Measurements from ENCODE around the gene SLC38A10. TPM values are rescaled to one million over a fixed set of nuclear protein-coding genes. Genes with fewer than 3 reads are reported as not detected.

SLC38A10 gene
- total RNA-seq, 1 experiment from 2014 or later: 20.8 TPM

DNA sequence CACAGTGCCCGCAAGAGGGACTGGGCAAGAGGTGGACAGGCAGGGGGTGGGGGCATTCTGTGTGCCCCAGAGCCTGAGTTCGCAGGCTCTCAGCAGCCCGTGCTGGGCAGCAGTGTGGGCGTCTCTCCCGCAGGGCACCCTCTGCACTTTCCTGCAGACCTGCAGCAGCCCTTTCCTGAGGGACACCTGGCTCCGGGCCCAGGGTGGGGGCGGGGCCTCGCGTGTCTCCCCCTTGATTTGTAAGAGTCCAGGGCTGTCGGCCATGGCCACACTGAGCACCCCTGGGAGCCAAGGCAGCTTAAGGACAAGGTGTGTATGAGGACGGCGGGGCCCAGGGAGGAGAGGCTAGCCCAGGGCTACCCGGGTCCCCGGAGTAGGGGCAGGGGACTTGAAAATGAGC is 33.4 kb upstream of the SLC38A10 start:
- no peaks in the 10 kb centered on the region for H3K79me2 ChIP-seq (ENCODE audit: low read length)
- no peaks in the 10 kb centered on the region for H3K36me3 ChIP-seq (ENCODE audit: insufficient read depth, low read length)
- H3K4me3 ChIP-seq (ENCODE audit: low read length): no peak overlapping the region
- no peaks in the 10 kb centered on the region for H3K27me3 ChIP-seq (ENCODE audit: low read length)
- no peak overlapping the region for H2AFZ ChIP-seq (ENCODE audit: low read length)
- H3K4me2 ChIP-seq (ENCODE audit: low read depth, low read length, poor library complexity, severe bottlenecking): no peak overlapping the region
- H3K9me2 ChIP-seq (replicated peaks; ENCODE audit: insufficient read depth, low read length): no peaks in the 10 kb centered on the region
- no peaks in the 10 kb centered on the region for H4K20me1 ChIP-seq (ENCODE audit: insufficient read depth, low read depth, low read length)
- no peak overlapping the region for H3K27ac ChIP-seq (ENCODE audit: low read length)
- H3K9ac ChIP-seq (ENCODE audit: low read length): no peak overlapping the region
- DNase-seq: no peak
- H3K4me1 ChIP-seq (ENCODE audit: low read length): no peaks in the 10 kb centered on the region
- H3K9me3 ChIP-seq (ENCODE audit: low read length): no peaks in the 10 kb centered on the region

DNA sequence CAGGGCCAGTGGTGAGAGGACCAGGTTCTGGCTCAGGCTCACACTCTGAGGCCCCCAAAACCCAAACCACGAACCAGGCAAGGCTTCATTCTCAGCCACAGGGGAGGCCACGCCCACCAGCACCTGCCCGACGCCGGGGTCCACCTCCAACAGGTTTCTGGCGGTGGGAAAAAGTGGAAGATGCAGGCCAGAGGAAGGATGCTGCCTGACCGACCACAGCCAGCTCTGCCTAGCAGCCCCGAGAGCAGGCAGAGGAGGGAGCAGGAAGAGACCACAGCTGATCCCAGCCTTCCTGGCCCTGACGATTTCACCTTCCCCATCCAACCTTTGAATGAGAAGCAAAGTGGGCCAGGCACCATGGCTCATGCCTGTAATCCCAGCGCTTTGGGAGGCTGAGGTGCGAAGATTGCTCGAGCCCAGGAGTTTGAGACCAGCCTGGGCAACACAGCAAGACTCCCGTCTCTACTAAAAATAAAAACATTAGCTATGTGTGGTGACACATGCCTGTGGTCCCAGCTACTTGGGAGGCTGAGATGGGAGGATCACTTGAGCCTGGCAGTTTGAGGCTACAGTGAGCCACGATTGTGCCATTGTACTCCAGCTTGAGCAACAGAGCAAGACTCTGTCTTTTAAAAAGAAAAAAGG is 30.7 kb upstream of the SLC38A10 start:
- Histone ChIP-seq H3K36me3 (ENCODE audit: insufficient read depth, low read length) (no peaks in the 10 kb centered on the region), H2AFZ (ENCODE audit: low read length) (no peak overlapping the region), H3K27ac (ENCODE audit: low read length) (no peak overlapping the region), H3K9me3 (ENCODE audit: low read length) (no peaks in the 10 kb centered on the region), H3K79me2 (ENCODE audit: low read length) (no peaks in the 10 kb centered on the region), H3K9ac (ENCODE audit: low read length) (no peak overlapping the region), H3K4me1 (ENCODE audit: low read length) (no peaks in the 10 kb centered on the region), H3K4me2 (ENCODE audit: low read depth, low read length, poor library complexity, severe bottlenecking) (no peak overlapping the region), H3K4me3 (ENCODE audit: low read length) (no peak overlapping the region), H3K9me2 (replicated peaks; ENCODE audit: insufficient read depth, low read length) (no peaks in the 10 kb centered on the region), H3K27me3 (ENCODE audit: low read length) (no peaks in the 10 kb centered on the region), H4K20me1 (ENCODE audit: insufficient read depth, low read depth, low read length) (no peaks in the 10 kb centered on the region)
- DNase-seq: no peak

DNA sequence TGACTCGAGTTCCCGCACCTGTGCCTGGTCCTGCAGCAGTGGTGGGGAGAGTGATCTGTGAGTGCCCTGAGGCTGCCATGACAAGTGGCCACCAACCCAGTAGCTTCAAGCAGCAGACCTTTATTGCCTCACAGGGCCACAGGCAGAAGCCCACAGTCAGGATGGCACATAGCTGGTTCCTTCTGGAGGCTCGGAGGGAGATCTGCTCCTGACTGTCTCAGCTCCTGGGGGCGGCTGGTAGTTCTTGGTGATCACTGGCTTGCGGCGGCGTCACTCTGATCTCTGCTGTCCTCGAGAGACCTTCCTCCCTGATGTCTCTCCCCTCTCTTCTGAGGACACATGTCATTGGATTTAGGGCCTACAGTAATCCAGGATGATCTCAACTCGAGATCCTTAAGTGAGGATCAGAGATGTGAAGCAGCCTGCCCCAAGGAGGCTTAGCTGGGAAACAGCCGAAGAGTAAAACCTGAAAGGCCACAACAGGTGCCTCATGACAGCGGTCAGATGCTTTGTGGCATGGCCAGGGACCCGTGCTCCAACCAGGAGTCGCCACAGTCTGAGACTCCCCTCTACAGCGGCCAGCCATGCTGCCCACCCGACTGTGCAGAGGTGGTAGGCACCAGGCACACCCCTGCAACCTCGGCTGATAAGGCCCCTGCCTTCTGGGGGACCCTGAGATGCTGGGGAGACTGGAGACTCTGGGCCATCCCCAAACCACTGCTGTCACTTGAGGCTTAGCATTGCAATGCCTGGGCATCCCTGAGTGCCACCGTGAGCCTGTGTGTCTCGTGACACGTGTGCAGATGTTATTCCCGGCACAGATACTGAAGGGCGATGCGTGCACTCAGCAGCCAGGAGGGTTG is 30.0 kb upstream of the SLC38A10 start:
- H3K9ac ChIP-seq (ENCODE audit: low read length): no peak overlapping the region
- no peaks in the 10 kb centered on the region for H4K20me1 ChIP-seq (ENCODE audit: insufficient read depth, low read depth, low read length)
- no peaks in the 10 kb centered on the region for H3K4me1 ChIP-seq (ENCODE audit: low read length)
- no peaks in the 10 kb centered on the region for H3K36me3 ChIP-seq (ENCODE audit: insufficient read depth, low read length)
- H3K27ac ChIP-seq (ENCODE audit: low read length): no peak overlapping the region
- no peaks in the 10 kb centered on the region for H3K79me2 ChIP-seq (ENCODE audit: low read length)
- no peaks in the 10 kb centered on the region for H3K9me3 ChIP-seq (ENCODE audit: low read length)
- H3K9me2 ChIP-seq (replicated peaks; ENCODE audit: insufficient read depth, low read length): no peaks in the 10 kb centered on the region
- H2AFZ ChIP-seq (ENCODE audit: low read length): no peak overlapping the region
- DNase-seq: no peak
- no peak overlapping the region for H3K4me2 ChIP-seq (ENCODE audit: low read depth, low read length, poor library complexity, severe bottlenecking)
- H3K4me3 ChIP-seq (ENCODE audit: low read length): no peak overlapping the region
- no peaks in the 10 kb centered on the region for H3K27me3 ChIP-seq (ENCODE audit: low read length)

DNA sequence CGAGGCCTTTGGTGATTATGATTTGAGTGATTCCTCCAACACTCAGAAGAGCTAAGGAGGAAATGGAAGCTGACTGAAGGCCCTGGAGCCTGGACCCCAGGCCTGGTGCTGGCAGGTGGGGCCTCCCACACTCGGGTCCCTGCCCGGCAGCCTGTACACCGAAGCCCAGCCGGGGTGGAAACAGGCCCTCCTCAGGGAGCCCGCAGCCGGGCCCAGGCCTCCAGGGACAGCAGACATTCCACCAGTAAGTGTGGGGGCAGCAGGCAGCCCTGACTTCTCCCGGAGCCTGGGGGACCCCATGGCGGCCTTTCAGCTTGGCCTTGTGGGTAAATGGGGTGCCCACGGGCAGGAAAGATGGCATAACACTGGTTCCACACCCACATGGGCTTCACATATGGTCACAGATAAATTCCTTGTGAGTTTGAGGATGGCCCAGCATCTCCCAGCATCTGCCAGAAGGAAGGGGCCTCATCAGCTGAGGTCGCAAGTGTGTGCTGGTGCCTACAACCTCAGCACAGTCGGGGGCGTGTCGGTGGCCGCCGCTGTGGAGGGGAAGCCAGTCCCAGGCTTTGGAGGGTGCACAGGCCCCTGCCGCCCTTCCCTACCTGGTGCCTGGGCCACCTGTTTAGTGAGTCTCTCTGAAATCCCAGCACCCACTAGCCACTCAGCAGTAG is 29.2 kb upstream of the SLC38A10 start:
- H4K20me1 ChIP-seq (ENCODE audit: insufficient read depth, low read depth, low read length): no peaks in the 10 kb centered on the region
- no peaks in the 10 kb centered on the region for H3K4me1 ChIP-seq (ENCODE audit: low read length)
- H3K9me3 ChIP-seq (ENCODE audit: low read length): no peaks in the 10 kb centered on the region
- no peak overlapping the region for H3K9ac ChIP-seq (ENCODE audit: low read length)
- no peaks in the 10 kb centered on the region for H3K36me3 ChIP-seq (ENCODE audit: insufficient read depth, low read length)
- H3K4me3 ChIP-seq (ENCODE audit: low read length): no peak overlapping the region
- H3K79me2 ChIP-seq (ENCODE audit: low read length): no peaks in the 10 kb centered on the region
- H2AFZ ChIP-seq (ENCODE audit: low read length): no peak overlapping the region
- H3K4me2 ChIP-seq (ENCODE audit: low read depth, low read length, poor library complexity, severe bottlenecking): no peak overlapping the region
- H3K9me2 ChIP-seq (replicated peaks; ENCODE audit: insufficient read depth, low read length): no peaks in the 10 kb centered on the region
- no peak overlapping the region for H3K27ac ChIP-seq (ENCODE audit: low read length)
- no peak for DNase-seq
- H3K27me3 ChIP-seq (ENCODE audit: low read length): no peaks in the 10 kb centered on the region

DNA sequence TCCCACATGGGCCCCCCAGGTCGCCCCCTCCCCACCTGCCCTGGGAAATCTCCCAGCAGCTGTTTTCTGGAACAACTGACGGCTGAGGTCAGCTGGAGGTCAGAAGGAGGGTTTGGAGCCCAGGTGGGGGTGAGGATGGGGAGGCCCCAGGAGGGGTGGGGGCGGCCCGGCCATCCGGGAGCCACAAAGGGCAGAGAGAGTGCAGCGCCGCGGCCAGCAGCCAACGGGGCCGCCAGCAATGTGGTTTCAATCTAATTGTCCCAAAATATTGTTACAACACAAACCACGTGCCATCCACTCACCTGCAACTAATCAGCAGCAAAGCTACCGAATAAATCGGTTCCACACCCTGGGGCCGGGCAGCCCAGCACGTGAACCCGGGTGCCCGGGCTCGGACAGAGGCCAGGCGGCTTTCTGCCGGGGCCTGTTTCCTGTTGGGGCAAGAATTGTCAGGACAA is 28.3 kb upstream of the SLC38A10 start:
- no peaks in the 10 kb centered on the region for H3K4me1 ChIP-seq (ENCODE audit: low read length)
- H4K20me1 ChIP-seq (ENCODE audit: insufficient read depth, low read depth, low read length): no peaks in the 10 kb centered on the region
- H3K27ac ChIP-seq (ENCODE audit: low read length): no peak overlapping the region
- H2AFZ ChIP-seq (ENCODE audit: low read length): no peak overlapping the region
- H3K9me2 ChIP-seq (replicated peaks; ENCODE audit: insufficient read depth, low read length): no peaks in the 10 kb centered on the region
- no peak overlapping the region for H3K9ac ChIP-seq (ENCODE audit: low read length)
- DNase-seq: no peak
- no peaks in the 10 kb centered on the region for H3K79me2 ChIP-seq (ENCODE audit: low read length)
- no peak overlapping the region for H3K4me3 ChIP-seq (ENCODE audit: low read length)
- H3K4me2 ChIP-seq (ENCODE audit: low read depth, low read length, poor library complexity, severe bottlenecking): no peak overlapping the region
- no peaks in the 10 kb centered on the region for H3K27me3 ChIP-seq (ENCODE audit: low read length)
- no peaks in the 10 kb centered on the region for H3K36me3 ChIP-seq (ENCODE audit: insufficient read depth, low read length)
- H3K9me3 ChIP-seq (ENCODE audit: low read length): no peaks in the 10 kb centered on the region

DNA sequence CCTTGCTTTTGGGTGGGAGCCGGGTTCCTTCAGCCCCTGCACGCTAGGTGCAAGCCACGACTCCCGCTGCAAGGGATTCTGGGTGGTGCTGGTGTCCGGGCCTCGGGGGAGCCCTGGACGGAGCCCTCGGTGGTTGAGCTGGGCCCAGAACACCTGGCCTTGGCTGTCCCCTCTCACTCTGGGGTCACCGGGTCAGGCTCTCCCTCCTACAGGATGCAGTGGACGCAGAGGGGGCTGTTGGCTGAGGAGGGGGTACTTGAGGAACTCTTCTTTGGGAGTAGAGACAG is 27.9 kb upstream of the SLC38A10 start:
- Histone ChIP-seq H3K4me3 (ENCODE audit: low read length) (no peak overlapping the region), H3K9me3 (ENCODE audit: low read length) (no peaks in the 10 kb centered on the region), H3K27me3 (ENCODE audit: low read length) (no peaks in the 10 kb centered on the region), H3K9me2 (replicated peaks; ENCODE audit: insufficient read depth, low read length) (no peaks in the 10 kb centered on the region), H4K20me1 (ENCODE audit: insufficient read depth, low read depth, low read length) (no peaks in the 10 kb centered on the region), H3K4me2 (ENCODE audit: low read depth, low read length, poor library complexity, severe bottlenecking) (no peak overlapping the region), H3K4me1 (ENCODE audit: low read length) (no peaks in the 10 kb centered on the region), H3K36me3 (ENCODE audit: insufficient read depth, low read length) (no peaks in the 10 kb centered on the region), H3K79me2 (ENCODE audit: low read length) (no peaks in the 10 kb centered on the region), H2AFZ (ENCODE audit: low read length) (no peak overlapping the region), H3K9ac (ENCODE audit: low read length) (no peak overlapping the region), H3K27ac (ENCODE audit: low read length) (no peak overlapping the region)
- DNase-seq: no peak

DNA sequence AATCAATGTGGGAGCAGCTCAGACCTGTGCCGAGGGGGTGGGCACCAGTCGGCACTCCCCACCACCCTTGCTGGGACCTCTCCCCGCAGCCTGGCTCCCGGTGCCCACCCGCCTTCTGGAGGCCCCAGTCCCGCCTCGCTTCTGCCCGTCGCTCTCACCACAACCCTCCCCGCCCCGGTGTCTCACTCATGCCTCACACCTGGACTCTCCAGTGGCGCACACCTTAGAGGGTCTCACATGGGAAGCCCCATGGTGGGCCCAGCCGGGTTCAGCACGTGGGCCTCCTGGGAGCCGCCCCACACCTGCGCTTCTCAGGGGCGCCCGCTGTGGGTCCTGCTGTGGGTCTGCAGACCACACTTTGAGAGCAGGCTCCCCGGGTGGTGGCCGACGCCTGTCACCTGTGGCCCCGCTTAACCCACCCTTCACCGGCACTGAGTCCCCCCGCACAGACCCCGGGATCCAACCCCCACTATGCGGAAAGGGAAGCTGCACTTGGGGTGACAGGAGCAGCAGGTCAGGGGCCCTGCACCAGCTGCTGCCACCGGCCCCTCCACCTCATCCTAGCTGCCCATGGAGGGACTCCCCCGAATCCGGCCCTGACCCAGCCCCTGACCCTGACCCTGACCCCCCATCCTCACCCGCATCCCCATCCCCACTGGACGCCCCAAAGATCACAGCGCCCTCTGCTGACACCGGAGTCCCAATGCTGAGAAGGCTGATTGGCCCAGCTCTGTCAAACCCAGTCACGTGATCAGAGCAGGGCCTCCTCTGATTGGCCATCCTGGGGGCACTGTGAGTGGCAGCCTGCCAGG is 27.4 kb upstream of the SLC38A10 start:
- no peaks in the 10 kb centered on the region for H3K36me3 ChIP-seq (ENCODE audit: insufficient read depth, low read length)
- no peaks in the 10 kb centered on the region for H4K20me1 ChIP-seq (ENCODE audit: insufficient read depth, low read depth, low read length)
- DNase-seq: peak; percentile 95
- H3K9me2 ChIP-seq (replicated peaks; ENCODE audit: insufficient read depth, low read length): no peaks in the 10 kb centered on the region
- H3K9ac ChIP-seq (ENCODE audit: low read length): no peak overlapping the region
- no peaks in the 10 kb centered on the region for H3K79me2 ChIP-seq (ENCODE audit: low read length)
- no peak overlapping the region for H3K4me3 ChIP-seq (ENCODE audit: low read length)
- no peak overlapping the region for H2AFZ ChIP-seq (ENCODE audit: low read length)
- H3K27ac ChIP-seq (ENCODE audit: low read length): no peak overlapping the region
- no peaks in the 10 kb centered on the region for H3K4me1 ChIP-seq (ENCODE audit: low read length)
- no peaks in the 10 kb centered on the region for H3K9me3 ChIP-seq (ENCODE audit: low read length)
- H3K4me2 ChIP-seq (ENCODE audit: low read depth, low read length, poor library complexity, severe bottlenecking): no peak overlapping the region
- H3K27me3 ChIP-seq (ENCODE audit: low read length): no peaks in the 10 kb centered on the region

Data from Karpas-422 (cell line).